GM18861 (cell line): ENCODE data around the gene SLC6A7.
A peak's percentile ranks its signal among the peaks of the same experiment; 100 is the strongest.
"Not testable (repeated sequence)": the region's sequence is repeated elsewhere in the genome, so short reads cannot be mapped to it uniquely, and the experiment has no call there.

Experiments
- ATAC-seq: cut with Tn5 transposase; IDR thresholded peaks from one replicate; pipeline ENCODE4 v1.9.1; 2021; ENCODE audit not compliant: unreplicated experiment

The SLC6A7 gene

DNA sequence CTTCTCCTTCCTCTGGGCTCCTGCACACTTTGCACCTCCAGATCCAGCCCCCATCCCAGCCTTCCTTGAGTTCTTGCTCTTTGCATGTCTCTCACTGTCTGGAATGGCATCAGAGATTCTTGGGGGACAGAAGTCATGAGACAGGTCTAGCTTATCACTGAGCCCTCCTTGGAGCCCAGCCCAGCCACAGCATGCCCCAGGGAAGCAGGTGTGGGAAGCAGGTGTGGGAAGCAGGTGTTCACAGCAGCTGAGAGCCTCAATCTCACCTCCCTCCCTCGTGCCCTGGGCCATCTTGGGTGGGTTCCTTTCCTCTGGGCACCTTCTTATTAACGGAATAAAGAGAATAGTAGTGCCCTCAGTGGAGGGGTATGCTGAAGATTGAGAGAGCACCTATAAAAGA, 27.2 kb downstream of the SLC6A7 start:
- ATAC-seq = no peak

DNA sequence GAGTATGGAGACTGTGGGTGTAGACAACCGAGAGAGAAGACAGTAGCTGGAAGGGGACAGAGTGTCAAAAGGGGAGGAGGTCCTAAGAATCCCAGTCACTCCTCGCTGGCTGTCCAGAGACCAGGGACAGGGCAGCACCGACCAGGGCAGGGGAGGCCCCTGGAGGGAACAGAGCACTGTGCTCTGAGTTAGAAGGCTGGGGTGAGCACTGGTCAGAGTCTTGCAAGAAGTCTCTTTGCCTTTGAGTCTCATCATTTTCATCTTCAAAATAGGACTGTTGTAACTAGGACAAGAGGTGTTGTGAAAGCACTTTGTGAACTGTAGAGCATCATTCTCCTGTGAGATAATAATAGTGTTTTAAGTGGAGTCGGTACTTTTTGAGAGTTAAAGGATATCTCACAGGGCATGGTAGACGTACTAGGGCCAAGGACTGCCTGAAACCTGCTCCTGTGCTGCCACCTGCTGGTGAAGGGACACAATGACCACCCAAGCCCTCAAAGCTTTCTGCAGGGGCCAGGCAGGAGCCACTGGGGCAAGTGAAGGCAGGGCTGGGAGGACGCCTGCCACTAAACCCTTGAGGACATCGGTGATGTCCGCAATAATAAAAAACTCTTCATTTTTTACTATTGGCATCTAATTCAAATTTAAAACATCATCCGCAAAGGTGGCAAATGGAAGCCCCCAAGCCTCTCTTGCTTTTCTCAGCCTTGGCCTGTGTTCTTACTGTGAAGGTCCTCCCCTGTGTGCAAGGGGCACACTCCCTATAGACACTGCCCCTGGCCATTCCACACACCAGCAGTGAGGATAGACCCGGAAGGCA, 28.2 kb downstream of the SLC6A7 start:
- peak; percentile 80 for ATAC-seq

GRCh38 chr5:150218693-150219035, 28.8 kb downstream of the SLC6A7 start:
- no peak for ATAC-seq

GRCh38 chr5:150219142-150219541, 29.3 kb downstream of the SLC6A7 start:
- no peak for ATAC-seq

- ATAC-seq = no peak
These were observed 30.0 kb downstream of the SLC6A7 start for GRCh38 chr5:150219861-150220260.

- no peak for ATAC-seq
These were observed 31.6 kb downstream of the SLC6A7 start for GRCh38 chr5:150221471-150221870.

GRCh38 chr5:150222906-150223305, 33.0 kb downstream of the SLC6A7 start:
- ATAC-seq = no peak

DNA sequence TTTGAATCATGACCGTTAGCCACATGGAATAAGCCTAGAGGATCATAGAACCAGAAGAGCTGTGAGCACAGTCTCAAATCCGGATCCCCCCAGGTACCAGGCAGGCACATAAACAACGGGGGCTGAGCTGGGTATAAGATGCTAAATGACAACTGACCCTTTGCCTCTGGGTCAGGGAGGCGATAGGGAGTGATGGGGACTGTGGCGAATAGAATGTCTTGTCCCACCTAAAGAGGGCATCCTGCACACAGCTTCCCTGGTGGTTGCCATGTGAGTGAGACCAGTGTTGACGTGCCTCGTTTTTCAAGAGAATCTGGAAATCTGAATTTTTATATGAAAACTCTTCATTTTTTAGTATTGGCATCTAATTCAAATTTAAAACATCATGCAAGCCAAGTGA, 33.6 kb downstream of the SLC6A7 start:
- ATAC-seq = no peak

GRCh38 chr5:150224483-150225027, 34.7 kb downstream of the SLC6A7 start:
- no peak for ATAC-seq

- ATAC-seq = no peak
These were observed 37.2 kb downstream of the SLC6A7 start for GRCh38 chr5:150227036-150227435.

GRCh38 chr5:150227606-150228273, 37.9 kb downstream of the SLC6A7 start:
- ATAC-seq = no peak

GRCh38 chr5:150229571-150229970, 39.7 kb downstream of the SLC6A7 start:
- no peak for ATAC-seq

- no peak for ATAC-seq
These were observed 41.0 kb downstream of the SLC6A7 start for GRCh38 chr5:150230842-150231241.

DNA sequence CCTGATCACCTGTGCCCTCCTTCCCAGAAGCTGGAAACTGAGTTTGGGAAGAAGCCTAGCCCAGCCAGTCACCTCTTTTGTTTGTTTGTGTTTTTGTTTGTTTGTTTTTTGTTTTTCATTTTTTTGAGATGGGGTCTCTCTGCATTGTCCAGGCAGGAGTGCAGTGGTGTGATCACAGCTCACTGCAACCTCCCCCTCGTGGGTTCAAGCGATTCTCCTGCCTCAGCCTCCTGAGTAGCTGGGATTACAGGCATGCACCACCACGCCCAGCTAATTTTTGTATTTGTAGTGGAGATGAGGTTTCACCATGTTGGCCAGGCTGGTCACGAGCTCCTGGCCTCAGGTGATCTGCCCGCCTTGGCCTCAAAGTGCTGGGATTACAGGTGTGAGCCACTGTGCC, 43.8 kb downstream of the SLC6A7 start:
- not testable (repeated sequence) for ATAC-seq

GRCh38 chr5:150234576-150235499, 45.0 kb downstream of the SLC6A7 start:
- no peak for ATAC-seq

DNA sequence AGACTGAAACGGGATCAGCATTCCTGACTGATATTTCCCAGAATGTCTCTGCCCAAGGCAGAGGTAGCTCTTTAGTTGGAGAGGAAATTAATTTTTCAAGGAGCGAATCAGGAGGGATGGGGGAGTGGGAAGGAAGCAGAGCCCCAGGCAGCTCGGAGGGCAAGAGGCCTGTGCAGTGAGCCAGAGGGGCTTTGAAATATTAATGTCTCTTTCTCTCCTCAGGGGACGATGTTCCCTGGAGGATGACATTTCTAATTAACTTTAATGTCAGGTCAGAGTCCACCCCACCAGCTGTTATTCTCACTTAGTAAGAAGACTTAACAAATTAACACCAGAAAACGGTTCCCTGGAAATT, 45.6 kb downstream of the SLC6A7 start:
- ATAC-seq = no peak

GRCh38 chr5:150236313-150236712, 46.5 kb downstream of the SLC6A7 start:
- no peak for ATAC-seq

DNA sequence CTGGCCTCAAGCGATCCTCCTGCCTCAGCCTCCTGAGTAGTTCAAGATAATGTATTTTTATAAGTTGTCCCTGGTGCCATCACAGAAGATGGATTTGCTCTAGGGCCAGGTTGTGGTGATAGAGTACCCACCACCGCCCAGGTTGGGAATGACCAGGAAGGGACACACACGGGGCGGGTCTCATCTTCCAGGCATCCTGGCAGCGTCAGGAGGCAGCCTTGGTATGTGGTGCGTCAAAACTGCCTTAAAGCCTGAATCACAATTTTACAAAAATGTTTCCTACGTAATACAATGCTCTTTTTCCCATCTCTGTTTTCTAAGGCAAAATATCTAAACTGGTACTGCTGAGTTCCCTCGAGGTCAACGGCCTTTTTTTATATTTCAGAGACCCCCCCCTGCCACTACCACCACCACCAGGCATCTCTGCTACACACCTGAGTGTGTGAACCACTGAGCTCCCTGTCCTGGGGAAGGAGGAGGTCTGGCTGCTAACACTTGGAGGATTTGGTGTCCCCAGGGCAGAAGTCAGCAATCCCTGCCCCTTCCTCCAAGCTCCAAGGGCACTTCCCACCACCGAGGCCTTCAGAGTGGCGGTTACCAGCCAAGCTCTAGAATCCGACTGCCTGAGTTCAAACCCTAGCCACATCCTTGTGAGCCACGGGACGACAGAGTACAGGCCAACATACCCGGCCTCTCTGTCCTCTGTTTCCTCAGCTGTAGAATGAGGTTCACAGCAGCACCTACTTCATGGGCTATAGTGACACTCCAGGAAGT, 47.3 kb downstream of the SLC6A7 start:
- ATAC-seq = no peak

DNA sequence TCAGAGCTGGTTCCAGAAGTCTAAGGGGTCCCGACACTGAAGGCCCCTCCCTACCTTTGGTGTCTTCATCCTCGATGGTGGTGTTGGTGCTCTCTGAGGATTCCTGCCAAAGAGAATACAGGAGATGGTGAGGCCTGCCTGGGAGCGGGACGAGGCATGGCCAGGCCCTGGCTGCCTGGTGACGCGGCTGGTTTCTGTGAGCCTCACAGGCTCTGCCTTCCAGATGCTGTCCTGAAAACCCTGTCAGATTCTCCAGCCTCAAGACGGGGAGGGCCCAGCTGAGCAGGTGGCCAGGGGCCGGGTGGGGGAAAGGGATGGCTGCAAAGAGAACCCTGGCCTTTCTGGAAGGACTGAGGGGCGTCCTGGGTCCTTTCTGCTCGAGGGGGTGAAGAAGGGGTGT, 48.8 kb downstream of the SLC6A7 start:
- ATAC-seq = no peak

GRCh38 chr5:150239099-150239793, 49.4 kb downstream of the SLC6A7 start:
- no peak for ATAC-seq
